ENCODE results near the gene CTR9. TPM values are rescaled to one million over a fixed set of nuclear protein-coding genes. Genes with fewer than 3 reads are reported as not detected.

The CTR9 gene
- total RNA-seq, 1 donor from 2014 or later, result 35.6 TPM

- Mint-ChIP-seq H3K27me3 (no peaks in the 10 kb centered on the region), H3K9me3 (peaks cover 6% of the 10 kb centered on the region), H3K4me1 (ENCODE audit: unreplicated experiment) (peaks cover under 1% of the 10 kb centered on the region), H3K4me3 (no peak overlapping the region), H3K36me3 (no peaks in the 10 kb centered on the region), H3K27ac (no peak overlapping the region)
- DNase-seq (ENCODE audit: extremely low spot score, unreplicated experiment), result no peak
- no peak for TF ChIP-seq CTCF (conservative IDR thresholded peaks at IDR 0.05)
Measured at GRCh38 chr11:10828402-10828801, 77.4 kb downstream of the CTR9 start.

GRCh38 chr11:10829139-10829538 lies 78.1 kb downstream of the CTR9 start:
- DNase-seq (ENCODE audit: extremely low spot score, unreplicated experiment), result no peak

More at GRCh38 chr11:10829139-10829538, 78.1 kb downstream of the CTR9 start:
- H3K9me3 Mint-ChIP-seq, result peaks cover 6% of the 10 kb centered on the region
- H3K4me3 Mint-ChIP-seq, result no peak overlapping the region
- no peaks in the 10 kb centered on the region for H3K4me1 Mint-ChIP-seq (ENCODE audit: unreplicated experiment)
- no peak overlapping the region for H3K27ac Mint-ChIP-seq
- H3K27me3 Mint-ChIP-seq, result no peaks in the 10 kb centered on the region
- no peaks in the 10 kb centered on the region for H3K36me3 Mint-ChIP-seq
- TF ChIP-seq CTCF (conservative IDR thresholded peaks at IDR 0.05), result no peak

Other genes starting within 250 kb of the CTR9 start
- gene RNF141, start 210.1 kb upstream of the CTR9 start, total RNA-seq (ENCODE audit: low replicate concordance), result 43.2 and 86.4 TPM in 2 replicates
- gene LYVE1, start 182.6 kb upstream of the CTR9 start, total RNA-seq (ENCODE audit: low replicate concordance), result not detected in 2 replicates
- gene IRAG1, start 57.5 kb upstream of the CTR9 start, total RNA-seq (ENCODE audit: low replicate concordance), result 1.5 and 5.1 TPM in 2 replicates
- 1,043 and 1,092 TPM in 2 replicates for gene EIF4G2, start 57.7 kb downstream of the CTR9 start, total RNA-seq (ENCODE audit: low replicate concordance)
- 54.6 and 88.0 TPM in 2 replicates for gene ZBED5, start 106.8 kb downstream of the CTR9 start, total RNA-seq (ENCODE audit: low replicate concordance)